Measurements from ENCODE around the gene GLI2. TPM values are rescaled to one million over a fixed set of nuclear protein-coding genes. Genes with fewer than 3 reads are reported as not detected.

Gene GLI2
- total RNA-seq, 1 donor from 2014 or later = 33.2 TPM

GRCh38 chr2:120691410-120691809, 44.3 kb upstream of the GLI2 start:
- Mint-ChIP-seq H3K27ac (ENCODE audit: unreplicated experiment) (no peak overlapping the region), H3K4me3 (ENCODE audit: unreplicated experiment) (no peak overlapping the region), H3K9me3 (ENCODE audit: unreplicated experiment) (no peaks in the 10 kb centered on the region), H3K36me3 (ENCODE audit: unreplicated experiment) (no peaks in the 10 kb centered on the region), H3K4me1 (ENCODE audit: unreplicated experiment) (peaks cover 4% of the 10 kb centered on the region), H3K27me3 (ENCODE audit: unreplicated experiment) (peaks cover 48% of the 10 kb centered on the region)
- TF ChIP-seq, protein P1, sequence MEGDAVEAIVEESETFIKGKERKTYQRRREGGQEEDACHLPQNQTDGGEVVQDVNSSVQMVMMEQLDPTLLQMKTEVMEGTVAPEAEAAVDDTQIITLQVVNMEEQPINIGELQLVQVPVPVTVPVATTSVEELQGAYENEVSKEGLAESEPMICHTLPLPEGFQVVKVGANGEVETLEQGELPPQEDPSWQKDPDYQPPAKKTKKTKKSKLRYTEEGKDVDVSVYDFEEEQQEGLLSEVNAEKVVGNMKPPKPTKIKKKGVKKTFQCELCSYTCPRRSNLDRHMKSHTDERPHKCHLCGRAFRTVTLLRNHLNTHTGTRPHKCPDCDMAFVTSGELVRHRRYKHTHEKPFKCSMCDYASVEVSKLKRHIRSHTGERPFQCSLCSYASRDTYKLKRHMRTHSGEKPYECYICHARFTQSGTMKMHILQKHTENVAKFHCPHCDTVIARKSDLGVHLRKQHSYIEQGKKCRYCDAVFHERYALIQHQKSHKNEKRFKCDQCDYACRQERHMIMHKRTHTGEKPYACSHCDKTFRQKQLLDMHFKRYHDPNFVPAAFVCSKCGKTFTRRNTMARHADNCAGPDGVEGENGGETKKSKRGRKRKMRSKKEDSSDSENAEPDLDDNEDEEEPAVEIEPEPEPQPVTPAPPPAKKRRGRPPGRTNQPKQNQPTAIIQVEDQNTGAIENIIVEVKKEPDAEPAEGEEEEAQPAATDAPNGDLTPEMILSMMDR (IDR thresholded peaks at IDR 0.05) = no peak
- no peak for DNase-seq (ENCODE audit: extremely low spot score, unreplicated experiment)

GRCh38 chr2:120692691-120693090, 43.0 kb upstream of the GLI2 start:
- no peak overlapping the region for H3K27ac Mint-ChIP-seq (ENCODE audit: unreplicated experiment)
- TF ChIP-seq, protein P1 (IDR thresholded peaks at IDR 0.05) = no peak
- H3K27me3 Mint-ChIP-seq (ENCODE audit: unreplicated experiment) = peaks cover 36% of the 10 kb centered on the region
- no peaks in the 10 kb centered on the region for H3K9me3 Mint-ChIP-seq (ENCODE audit: unreplicated experiment)
- no peaks in the 10 kb centered on the region for H3K36me3 Mint-ChIP-seq (ENCODE audit: unreplicated experiment)
- no peak overlapping the region for H3K4me3 Mint-ChIP-seq (ENCODE audit: unreplicated experiment)
- no peak for DNase-seq (ENCODE audit: extremely low spot score, unreplicated experiment)
- peaks cover 4% of the 10 kb centered on the region for H3K4me1 Mint-ChIP-seq (ENCODE audit: unreplicated experiment)

DNA sequence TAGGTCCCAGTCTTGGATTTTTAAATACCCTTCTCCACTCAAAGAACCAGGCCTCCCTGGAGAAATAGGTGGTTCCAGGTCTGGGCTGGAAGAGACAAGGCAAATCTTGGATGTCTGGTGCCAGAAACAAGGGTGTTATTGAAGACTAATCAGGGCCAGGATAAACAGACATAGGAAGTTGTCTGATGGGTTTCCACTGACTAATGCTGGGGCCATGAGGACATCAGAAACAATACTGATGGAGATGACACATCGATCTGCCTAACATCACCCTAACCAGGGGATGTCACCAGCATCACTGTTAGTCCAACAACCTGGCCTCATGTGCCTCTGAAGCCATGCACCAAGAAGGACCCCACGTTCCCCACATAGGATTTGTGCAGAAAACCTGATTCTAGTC, 42.5 kb upstream of the GLI2 start:
- peaks cover 4% of the 10 kb centered on the region for H3K4me1 Mint-ChIP-seq (ENCODE audit: unreplicated experiment)
- H3K36me3 Mint-ChIP-seq (ENCODE audit: unreplicated experiment) = no peaks in the 10 kb centered on the region
- TF ChIP-seq, protein P1 (IDR thresholded peaks at IDR 0.05) = no peak
- H3K27me3 Mint-ChIP-seq (ENCODE audit: unreplicated experiment) = peaks cover 34% of the 10 kb centered on the region
- H3K9me3 Mint-ChIP-seq (ENCODE audit: unreplicated experiment) = no peaks in the 10 kb centered on the region
- H3K27ac Mint-ChIP-seq (ENCODE audit: unreplicated experiment) = no peak overlapping the region
- DNase-seq (ENCODE audit: extremely low spot score, unreplicated experiment) = no peak
- no peak overlapping the region for H3K4me3 Mint-ChIP-seq (ENCODE audit: unreplicated experiment)

DNA sequence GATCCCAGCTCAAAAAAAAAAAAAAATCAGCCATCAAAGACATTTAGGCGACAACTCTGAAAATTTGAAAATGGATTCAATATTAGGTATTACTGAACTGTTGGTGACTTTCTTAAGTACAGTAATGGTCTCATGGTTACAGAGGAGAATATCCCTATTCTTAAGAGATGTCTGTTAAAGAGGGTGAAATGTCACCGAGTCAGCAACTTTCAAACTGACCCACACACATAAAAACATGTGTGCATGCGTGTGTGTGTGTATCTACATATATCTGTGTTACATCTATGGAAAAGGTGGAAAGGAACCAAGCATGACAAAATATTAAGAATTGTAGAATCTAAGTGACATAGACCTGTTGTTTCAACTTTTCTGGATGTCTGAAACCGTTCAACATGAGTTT, 41.6 kb upstream of the GLI2 start:
- no peaks in the 10 kb centered on the region for H3K9me3 Mint-ChIP-seq (ENCODE audit: unreplicated experiment)

DNA sequence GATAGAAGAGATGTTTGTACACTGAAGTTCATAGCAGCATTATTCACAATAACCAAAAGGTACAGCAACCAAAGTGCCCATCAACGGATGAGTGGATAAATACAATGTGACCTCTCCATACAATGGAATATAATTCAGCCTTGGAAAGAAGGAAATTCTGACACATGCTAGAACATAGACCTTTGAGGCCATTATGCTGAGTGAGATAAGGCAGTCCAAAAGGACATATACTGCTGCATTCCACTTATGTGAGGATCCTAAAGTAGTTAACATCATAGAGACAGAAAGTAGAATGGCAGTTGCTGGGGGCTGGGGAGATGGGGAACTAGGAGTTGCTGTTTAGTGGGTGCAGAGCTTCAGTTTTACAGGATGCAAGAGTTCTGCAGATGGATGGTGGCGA, 38.2 kb upstream of the GLI2 start:
- Mint-ChIP-seq H3K27ac (ENCODE audit: unreplicated experiment) (no peak overlapping the region), H3K9me3 (ENCODE audit: unreplicated experiment) (no peaks in the 10 kb centered on the region), H3K27me3 (ENCODE audit: unreplicated experiment) (peaks cover 11% of the 10 kb centered on the region), H3K4me3 (ENCODE audit: unreplicated experiment) (no peak overlapping the region), H3K36me3 (ENCODE audit: unreplicated experiment) (no peaks in the 10 kb centered on the region), H3K4me1 (ENCODE audit: unreplicated experiment) (peaks cover 9% of the 10 kb centered on the region)
- TF ChIP-seq, protein P1 (IDR thresholded peaks at IDR 0.05) = no peak
- no peak for DNase-seq (ENCODE audit: extremely low spot score, unreplicated experiment)

More for the DNA sequence above, 41.6 kb upstream of the GLI2 start:
- Mint-ChIP-seq H3K4me1 (ENCODE audit: unreplicated experiment) (peaks cover 4% of the 10 kb centered on the region), H3K4me3 (ENCODE audit: unreplicated experiment) (no peak overlapping the region), H3K36me3 (ENCODE audit: unreplicated experiment) (no peaks in the 10 kb centered on the region), H3K27ac (ENCODE audit: unreplicated experiment) (no peak overlapping the region), H3K27me3 (ENCODE audit: unreplicated experiment) (peaks cover 28% of the 10 kb centered on the region)
- DNase-seq (ENCODE audit: extremely low spot score, unreplicated experiment) = no peak
- TF ChIP-seq, protein P1 (IDR thresholded peaks at IDR 0.05) = no peak

Measured in osteocyte (in vitro differentiated cells).